DMS53 (cell line): ENCODE results near the gene LBX1.
A peak's percentile ranks its signal among the peaks of the same experiment; 100 is the strongest.

Experiments
- DNase-seq: peaks from one replicate; lab custom pipeline; 2025; lab: John Stamatoyannopoulos, UW

LBX1 gene

GRCh38 chr10:101241840-101242707, 12.8 kb upstream of the LBX1 start:
- no peak for DNase-seq

- peak; percentile 60 for DNase-seq
Measured at GRCh38 chr10:101238732-101239105, 9.5 kb upstream of the LBX1 start.

- peak; percentile 30 for DNase-seq
Measured at GRCh38 chr10:101237982-101238731, 8.9 kb upstream of the LBX1 start.

- DNase-seq: peak; percentile 70
Measured at GRCh38 chr10:101237081-101237981, 8.1 kb upstream of the LBX1 start.

- peak; percentile 70 for DNase-seq
Measured at GRCh38 chr10:101236376-101237080, 7.3 kb upstream of the LBX1 start.

- DNase-seq: peak; percentile 45
Measured at GRCh38 chr10:101235766-101236165, 6.5 kb upstream of the LBX1 start.

GRCh38 chr10:101234333-101234732, 5.1 kb upstream of the LBX1 start:
- DNase-seq: no peak

- DNase-seq: no peak
Measured at GRCh38 chr10:101233863-101234262, 4.6 kb upstream of the LBX1 start.

- no peak for DNase-seq
Measured at GRCh38 chr10:101233443-101233842, 4.2 kb upstream of the LBX1 start.

GRCh38 chr10:101231912-101232689, 2.8 kb upstream of the LBX1 start:
- DNase-seq: no peak

GRCh38 chr10:101231092-101231491, 1.8 kb upstream of the LBX1 start:
- no peak for DNase-seq

- DNase-seq: peak; percentile 49
Measured at GRCh38 chr10:101230183-101230917, 1.1 kb upstream of the LBX1 start.

GRCh38 chr10:101228966-101229265, 347 bp downstream of the LBX1 start:
- DNase-seq: peak; percentile 48

GRCh38 chr10:101228153-101228965, 904 bp downstream of the LBX1 start:
- peak; percentile 60 for DNase-seq

GRCh38 chr10:101227429-101228152, 1.7 kb downstream of the LBX1 start:
- peak; percentile 49 for DNase-seq

GRCh38 chr10:101226491-101227428, 2.5 kb downstream of the LBX1 start:
- DNase-seq: peak; percentile 61

- no peak for DNase-seq
Measured at GRCh38 chr10:101225846-101226421, 3.3 kb downstream of the LBX1 start.
